ENCODE results near the gene NFATC4.
"Not testable (repeated sequence)": the region's sequence is repeated elsewhere in the genome, so short reads cannot be mapped to it uniquely, and the experiment has no call there.

The NFATC4 gene

DNA sequence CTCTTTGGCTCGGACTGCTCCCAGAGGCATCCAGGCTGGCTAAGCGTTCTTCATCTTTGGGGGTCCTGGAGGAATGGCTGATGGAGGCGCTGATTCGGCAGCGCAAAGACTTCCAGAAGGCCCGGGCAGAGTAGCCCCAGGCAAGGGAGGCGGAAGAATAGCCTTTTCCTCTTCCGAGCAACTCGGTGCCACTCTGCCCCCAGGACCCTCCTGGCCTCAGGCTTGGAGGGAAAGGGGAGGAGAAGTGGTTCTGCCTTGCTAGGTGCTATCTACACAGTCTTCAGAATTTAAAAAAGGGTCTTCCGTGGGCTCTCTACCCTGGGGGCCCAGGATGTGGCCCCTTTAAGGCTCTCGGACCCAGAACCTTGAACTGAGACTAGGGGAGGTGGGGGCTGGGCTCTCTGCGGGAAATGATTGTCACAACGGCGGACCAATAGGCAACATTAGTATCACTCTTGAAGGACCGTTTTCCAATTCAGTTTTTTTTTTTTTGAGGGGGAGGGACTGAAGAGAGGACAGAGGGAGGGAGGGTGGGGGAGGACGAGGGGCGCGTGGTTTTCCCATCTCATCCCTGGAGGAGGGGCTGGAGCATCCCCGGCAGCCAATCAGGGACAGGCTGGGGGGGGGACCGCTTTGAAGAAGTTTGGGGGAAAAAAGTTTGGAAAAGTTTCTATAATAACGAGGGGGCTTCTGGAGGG lies at the start of gene NFATC4:
TSS of gene NFATC4 (plus strand) at position 671 of the 698 bp plus-strand sequence. CDS start 157 bp downstream, outside the sequence.
- Histone ChIP-seq H3K27ac (ENCODE audit: low read depth, low read length) (peak within 1 kb of the TSS; percentile 91), H3K4me1 (ENCODE audit: control insufficient read depth, insufficient read depth, low read length, unreplicated experiment) (peaks cover 48% of the 10 kb centered on the region), H2AFZ (ENCODE audit: low read length, unreplicated experiment) (peak within 1 kb of the TSS; percentile 87), H3K79me2 (ENCODE audit: control insufficient read depth, insufficient read depth, low read length, unreplicated experiment) (peaks cover 6% of the 10 kb centered on the region), H3K36me3 (ENCODE audit: insufficient read depth, low read length) (no peaks in the 10 kb centered on the region; the same call in 1 of the 2 replicates), H3K27me3 (ENCODE audit: insufficient read depth, low read length) (no peaks in the 10 kb centered on the region), H3K4me3 (ENCODE audit: low read depth, low read length) (peak within 1 kb of the TSS; percentile 99)

DNA sequence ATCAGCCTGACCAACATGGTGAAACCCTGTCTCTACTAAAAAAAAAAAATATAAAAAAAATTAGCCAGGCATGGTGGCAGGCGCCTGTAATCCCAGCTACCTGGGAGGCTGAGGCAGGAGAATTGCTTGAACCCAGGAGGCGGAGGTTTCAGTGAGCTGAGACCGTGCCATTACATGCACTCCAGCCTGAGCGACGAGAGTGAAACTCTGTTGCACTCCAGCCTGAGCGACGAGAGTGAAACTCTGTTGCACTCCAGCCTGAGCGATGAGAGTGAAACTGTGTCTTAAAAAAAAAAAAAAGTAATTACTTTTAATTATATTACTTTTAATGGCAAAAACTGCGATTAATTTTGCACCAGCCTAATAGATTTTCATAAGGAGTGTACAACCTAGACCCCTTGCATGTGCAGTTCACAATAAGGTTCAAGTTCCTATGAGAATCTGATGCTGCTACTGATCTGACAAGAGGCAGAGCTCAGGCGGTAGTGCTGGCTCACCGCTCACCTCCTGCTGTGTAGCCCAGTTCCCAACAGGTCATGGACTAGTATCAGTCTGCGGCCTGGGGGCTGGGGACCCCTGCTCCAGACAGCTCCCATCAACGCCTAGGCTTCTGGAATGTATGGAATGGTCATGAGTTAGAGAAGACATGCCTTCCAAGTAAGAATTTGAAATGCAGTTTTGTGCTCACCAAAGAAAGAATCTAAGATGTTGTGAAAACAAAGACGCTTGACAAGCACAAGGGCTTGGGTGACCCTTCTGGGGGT lies 46.6 kb upstream of the NFATC4 start:
- Histone ChIP-seq H3K27me3 (ENCODE audit: insufficient read depth, low read length) (0 out of 2 replicates have a peak, but pooled peaks cover 10% of the 10 kb centered on the region), H3K79me2 (ENCODE audit: control insufficient read depth, insufficient read depth, low read length, unreplicated experiment) (no peaks in the 10 kb centered on the region), H3K4me3 (ENCODE audit: low read depth, low read length) (no peak overlapping the region), H2AFZ (ENCODE audit: low read length, unreplicated experiment) (no peak overlapping the region), H3K4me1 (ENCODE audit: control insufficient read depth, insufficient read depth, low read length, unreplicated experiment) (peaks cover 14% of the 10 kb centered on the region), H3K27ac (ENCODE audit: low read depth, low read length) (no peak overlapping the region), H3K36me3 (ENCODE audit: insufficient read depth, low read length) (no peaks in the 10 kb centered on the region)

- peaks cover 3% of the 10 kb centered on the region for H3K4me1 ChIP-seq (ENCODE audit: control insufficient read depth, insufficient read depth, low read length, unreplicated experiment)
- no peaks in the 10 kb centered on the region for H3K79me2 ChIP-seq (ENCODE audit: control insufficient read depth, insufficient read depth, low read length, unreplicated experiment)
- H3K4me3 ChIP-seq (ENCODE audit: low read depth, low read length), result no peak overlapping the region
- H3K27ac ChIP-seq (ENCODE audit: low read depth, low read length), result no peak overlapping the region
- no peaks in the 10 kb centered on the region for H3K36me3 ChIP-seq (ENCODE audit: insufficient read depth, low read length)
- no peak overlapping the region for H2AFZ ChIP-seq (ENCODE audit: low read length, unreplicated experiment)
- 0 out of 2 replicates have a peak, but pooled peaks cover 10% of the 10 kb centered on the region for H3K27me3 ChIP-seq (ENCODE audit: insufficient read depth, low read length)
These were observed 45.3 kb upstream of the NFATC4 start for GRCh38 chr14:24322672-24323071.

DNA sequence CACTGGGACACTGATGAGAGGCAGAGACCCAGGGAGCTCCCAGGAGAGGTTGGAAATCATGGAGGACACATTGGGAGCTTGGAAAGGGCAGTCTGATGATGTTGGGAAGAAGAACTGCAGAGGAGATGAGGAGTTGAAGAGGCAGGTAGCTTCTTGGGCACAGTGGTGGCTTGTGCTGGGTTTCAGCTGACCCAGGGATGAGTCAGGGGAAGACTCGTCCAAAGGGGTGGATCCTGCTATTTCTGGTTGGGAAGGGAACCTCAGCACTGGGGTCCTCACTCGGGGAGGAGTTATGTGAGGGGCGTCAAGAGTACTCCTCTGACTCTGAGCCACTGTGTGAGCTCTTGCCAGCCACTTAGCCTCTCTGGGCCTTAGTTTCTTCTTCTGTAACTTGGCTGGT lies 44.6 kb upstream of the NFATC4 start:
- H3K4me3 ChIP-seq (ENCODE audit: low read depth, low read length), result no peak overlapping the region
- no peak overlapping the region for H3K27ac ChIP-seq (ENCODE audit: low read depth, low read length)
- H3K27me3 ChIP-seq (ENCODE audit: insufficient read depth, low read length), result 0 out of 2 replicates have a peak, but pooled peaks cover 10% of the 10 kb centered on the region
- no peak overlapping the region for H2AFZ ChIP-seq (ENCODE audit: low read length, unreplicated experiment)
- H3K4me1 ChIP-seq (ENCODE audit: control insufficient read depth, insufficient read depth, low read length, unreplicated experiment), result no peaks in the 10 kb centered on the region
- H3K79me2 ChIP-seq (ENCODE audit: control insufficient read depth, insufficient read depth, low read length, unreplicated experiment), result no peaks in the 10 kb centered on the region
- no peaks in the 10 kb centered on the region for H3K36me3 ChIP-seq (ENCODE audit: insufficient read depth, low read length)

DNA sequence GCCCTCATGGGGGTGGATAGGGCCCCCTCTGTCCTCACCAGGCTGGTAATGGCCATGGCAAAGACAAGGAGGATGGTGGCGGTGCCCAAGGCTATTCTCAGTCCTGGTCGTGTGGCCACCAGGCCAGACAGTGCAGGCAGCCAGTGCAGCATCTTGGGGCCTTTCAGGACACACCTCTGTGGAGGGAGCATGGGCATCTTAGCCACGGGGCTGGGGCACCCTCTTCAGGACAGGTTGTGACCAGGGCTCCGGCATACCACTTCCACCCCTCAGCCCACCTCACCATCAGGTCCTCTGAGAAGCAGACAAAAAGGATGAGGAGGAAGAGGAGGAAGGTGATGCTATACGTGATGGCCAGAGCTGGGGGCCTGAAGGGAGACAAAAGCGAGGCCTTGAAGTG lies 44.0 kb upstream of the NFATC4 start:
- H3K27me3 ChIP-seq (ENCODE audit: insufficient read depth, low read length), result 0 out of 2 replicates have a peak, but pooled peaks cover 10% of the 10 kb centered on the region
- no peak overlapping the region for H2AFZ ChIP-seq (ENCODE audit: low read length, unreplicated experiment)
- H3K4me3 ChIP-seq (ENCODE audit: low read depth, low read length), result no peak overlapping the region
- no peak overlapping the region for H3K27ac ChIP-seq (ENCODE audit: low read depth, low read length)
- no peaks in the 10 kb centered on the region for H3K4me1 ChIP-seq (ENCODE audit: control insufficient read depth, insufficient read depth, low read length, unreplicated experiment)
- no peaks in the 10 kb centered on the region for H3K79me2 ChIP-seq (ENCODE audit: control insufficient read depth, insufficient read depth, low read length, unreplicated experiment)
- no peaks in the 10 kb centered on the region for H3K36me3 ChIP-seq (ENCODE audit: insufficient read depth, low read length)

DNA sequence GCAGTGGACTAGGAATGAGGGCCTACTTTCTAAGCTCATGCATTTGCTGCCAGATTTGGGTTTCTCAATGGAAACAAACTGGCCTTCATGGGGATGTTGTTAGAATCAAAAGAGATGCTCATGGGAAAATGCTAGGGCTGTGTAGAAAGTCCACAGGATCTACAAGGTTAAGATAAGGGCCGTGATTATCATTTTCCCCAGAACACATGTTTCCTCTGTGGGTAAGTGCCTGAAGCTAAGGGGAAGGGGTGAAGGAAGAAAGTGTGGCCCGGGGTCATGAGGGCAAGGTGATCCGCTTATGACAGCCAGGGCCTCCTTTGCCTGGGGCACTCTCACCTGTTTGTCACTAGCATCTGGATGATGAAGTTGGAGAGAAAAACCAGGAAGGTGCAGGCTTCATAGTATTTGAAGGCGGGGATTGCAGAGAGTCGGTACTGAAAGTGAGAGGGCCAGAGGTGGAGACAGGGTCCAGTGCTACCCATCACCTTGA lies 42.9 kb upstream of the NFATC4 start:
- Histone ChIP-seq H3K27ac (ENCODE audit: low read depth, low read length) (no peak overlapping the region), H3K36me3 (ENCODE audit: insufficient read depth, low read length) (no peaks in the 10 kb centered on the region), H3K79me2 (ENCODE audit: control insufficient read depth, insufficient read depth, low read length, unreplicated experiment) (no peaks in the 10 kb centered on the region), H3K4me1 (ENCODE audit: control insufficient read depth, insufficient read depth, low read length, unreplicated experiment) (no peaks in the 10 kb centered on the region), H3K27me3 (ENCODE audit: insufficient read depth, low read length) (0 out of 2 replicates have a peak, but pooled peaks cover 4% of the 10 kb centered on the region), H2AFZ (ENCODE audit: low read length, unreplicated experiment) (no peak overlapping the region), H3K4me3 (ENCODE audit: low read depth, low read length) (no peak overlapping the region)

GRCh38 chr14:24325963-24326362 lies 42.0 kb upstream of the NFATC4 start:
- Histone ChIP-seq H3K27me3 (ENCODE audit: insufficient read depth, low read length) (no peaks in the 10 kb centered on the region), H2AFZ (ENCODE audit: low read length, unreplicated experiment) (no peak overlapping the region), H3K4me3 (ENCODE audit: low read depth, low read length) (no peak overlapping the region), H3K36me3 (ENCODE audit: insufficient read depth, low read length) (no peaks in the 10 kb centered on the region), H3K4me1 (ENCODE audit: control insufficient read depth, insufficient read depth, low read length, unreplicated experiment) (no peaks in the 10 kb centered on the region), H3K79me2 (ENCODE audit: control insufficient read depth, insufficient read depth, low read length, unreplicated experiment) (no peaks in the 10 kb centered on the region), H3K27ac (ENCODE audit: low read depth, low read length) (no peak overlapping the region)

DNA sequence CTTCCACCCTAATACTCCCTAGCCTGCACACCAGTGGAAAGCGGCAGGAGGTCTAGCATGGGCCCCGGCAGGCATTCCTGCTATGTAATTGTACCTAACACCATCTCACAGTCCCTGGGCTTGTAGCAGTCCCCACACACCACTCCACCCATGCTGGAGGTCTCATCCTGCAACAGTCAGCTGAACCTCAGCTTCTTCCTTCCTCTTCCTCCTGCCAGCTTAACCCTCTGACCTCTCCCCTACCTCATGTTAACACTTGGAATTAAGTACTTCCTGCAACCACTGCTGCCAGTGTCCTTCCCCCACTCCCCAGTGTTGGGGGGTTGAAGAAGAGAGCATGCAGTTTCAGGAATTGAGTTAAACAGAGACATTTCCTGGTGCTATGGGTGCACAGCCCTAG lies 40.7 kb upstream of the NFATC4 start:
- Histone ChIP-seq H2AFZ (ENCODE audit: low read length, unreplicated experiment) (no peak overlapping the region), H3K27me3 (ENCODE audit: insufficient read depth, low read length) (peaks cover under 1% of the 10 kb centered on the region; the same call in 1 of the 2 replicates), H3K27ac (ENCODE audit: low read depth, low read length) (no peak overlapping the region), H3K79me2 (ENCODE audit: control insufficient read depth, insufficient read depth, low read length, unreplicated experiment) (no peaks in the 10 kb centered on the region), H3K36me3 (ENCODE audit: insufficient read depth, low read length) (no peaks in the 10 kb centered on the region), H3K4me1 (ENCODE audit: control insufficient read depth, insufficient read depth, low read length, unreplicated experiment) (no peaks in the 10 kb centered on the region), H3K4me3 (ENCODE audit: low read depth, low read length) (no peak overlapping the region)

- not testable (repeated sequence) for H3K27ac ChIP-seq (ENCODE audit: low read depth, low read length); H2AFZ ChIP-seq (ENCODE audit: low read length, unreplicated experiment); H3K4me3 ChIP-seq (ENCODE audit: low read depth, low read length); H3K4me1 ChIP-seq (ENCODE audit: control insufficient read depth, insufficient read depth, low read length, unreplicated experiment); H3K36me3 ChIP-seq (ENCODE audit: insufficient read depth, low read length); H3K27me3 ChIP-seq (ENCODE audit: insufficient read depth, low read length); H3K79me2 ChIP-seq (ENCODE audit: control insufficient read depth, insufficient read depth, low read length, unreplicated experiment)
These were observed 40.1 kb upstream of the NFATC4 start for GRCh38 chr14:24327914-24328313.

GRCh38 chr14:24329073-24329663 lies 38.8 kb upstream of the NFATC4 start:
- Histone ChIP-seq H2AFZ (ENCODE audit: low read length, unreplicated experiment) (no peak overlapping the region), H3K27me3 (ENCODE audit: insufficient read depth, low read length) (peaks cover 8% of the 10 kb centered on the region; the same call in 1 of the 2 replicates)

More at GRCh38 chr14:24329073-24329663, 38.8 kb upstream of the NFATC4 start:
- Histone ChIP-seq H3K79me2 (ENCODE audit: control insufficient read depth, insufficient read depth, low read length, unreplicated experiment) (no peaks in the 10 kb centered on the region), H3K36me3 (ENCODE audit: insufficient read depth, low read length) (no peaks in the 10 kb centered on the region), H3K4me1 (ENCODE audit: control insufficient read depth, insufficient read depth, low read length, unreplicated experiment) (no peaks in the 10 kb centered on the region), H3K27ac (ENCODE audit: low read depth, low read length) (no peak overlapping the region), H3K4me3 (ENCODE audit: low read depth, low read length) (no peak overlapping the region)
